ENCODE results near the gene MYOM3.

Gene MYOM3

GRCh38 chr1:24095140-24095859, 16.6 kb downstream of the MYOM3 start:
- DNase-seq, result no peak

GRCh38 chr1:24094554-24094953, 17.4 kb downstream of the MYOM3 start:
- no peak for DNase-seq

- DNase-seq, result no peak
Measured at GRCh38 chr1:24093732-24094131, 18.2 kb downstream of the MYOM3 start.

GRCh38 chr1:24092979-24093378, 19.0 kb downstream of the MYOM3 start:
- DNase-seq, result no peak

- DNase-seq, result no peak
Measured at GRCh38 chr1:24091971-24092482, 19.9 kb downstream of the MYOM3 start.

- no peak for DNase-seq
Measured at GRCh38 chr1:24090736-24091135, 21.2 kb downstream of the MYOM3 start.

- no peak for DNase-seq
Measured at GRCh38 chr1:24089743-24090555, 22.0 kb downstream of the MYOM3 start.

- DNase-seq, result no peak
Measured at GRCh38 chr1:24089027-24089742, 22.8 kb downstream of the MYOM3 start.

- DNase-seq, result no peak
Measured at GRCh38 chr1:24086466-24086865, 25.5 kb downstream of the MYOM3 start.

GRCh38 chr1:24085546-24085945, 26.4 kb downstream of the MYOM3 start:
- DNase-seq, result no peak

- no peak for DNase-seq
Measured at GRCh38 chr1:24085007-24085406, 26.9 kb downstream of the MYOM3 start.

- no peak for DNase-seq
Measured at GRCh38 chr1:24084050-24084449, 27.9 kb downstream of the MYOM3 start.

GRCh38 chr1:24082372-24082771, 29.6 kb downstream of the MYOM3 start:
- DNase-seq, result no peak

- no peak for DNase-seq
Measured at GRCh38 chr1:24081190-24081589, 30.7 kb downstream of the MYOM3 start.

GRCh38 chr1:24080131-24080530, 31.8 kb downstream of the MYOM3 start:
- no peak for DNase-seq

- DNase-seq, result no peak
Measured at GRCh38 chr1:24077278-24077978, 34.5 kb downstream of the MYOM3 start.

GRCh38 chr1:24075946-24076345, 36.0 kb downstream of the MYOM3 start:
- DNase-seq, result no peak

GRCh38 chr1:24075590-24075854, 36.4 kb downstream of the MYOM3 start:
- DNase-seq, result no peak

GRCh38 chr1:24074817-24075589, 36.9 kb downstream of the MYOM3 start:
- no peak for DNase-seq

- no peak for DNase-seq
Measured at GRCh38 chr1:24074196-24074595, 37.7 kb downstream of the MYOM3 start.

GRCh38 chr1:24071941-24072340, 40.0 kb downstream of the MYOM3 start:
- DNase-seq, result no peak

GRCh38 chr1:24070821-24071393, 41.0 kb downstream of the MYOM3 start:
- DNase-seq, result peak; percentile 37 to 79
